Natural killer cell (primary cell): Measurements from ENCODE around the gene SPAG7. TPM values are rescaled to one million over a fixed set of nuclear protein-coding genes. Genes with fewer than 3 reads are reported as not detected.

Experiments
- ATAC-seq, 3 donors: fragments of 150-1000 bp in 2 of 3; fragments of 200-7000 bp in 1 of 3; cut with Tn5 transposase; 1 replicate in 1 of 3; 2 replicates in 2 of 3; pipeline ENCODE4 v1.10.0; 2021; ENCODE audit warnings: mild to moderate bottlenecking in 2 of 3, moderate library complexity in 2 of 3
- DNase-seq, 2 donors: peaks; one replicate each; pipeline versions ENCODE4 v3.0.0 to v3.0.0-alpha.2; 2013 to 2021; ENCODE audit warnings: mixed read lengths in 1 of 2
- H3K27ac ChIP-seq: one replicate; pipeline ENCODE4 v1.5.1; 2013; ENCODE audit warnings: mild to moderate bottlenecking, low read length
- H3K27me3 ChIP-seq: one replicate; pipeline ENCODE4 v1.6.1; 2013; ENCODE audit warnings: low read length; ENCODE audit not compliant: control insufficient read depth, insufficient read depth
- H3K36me3 ChIP-seq: one replicate; pipeline ENCODE4 v1.6.1; 2013; ENCODE audit warnings: low read length; ENCODE audit not compliant: control insufficient read depth, insufficient read depth
- H3K4me1 ChIP-seq: one replicate; pipeline ENCODE4 v1.6.1; 2013; ENCODE audit warnings: low read length; ENCODE audit not compliant: control insufficient read depth, insufficient read depth
- H3K4me3 ChIP-seq: one replicate; pipeline ENCODE4 v1.5.1; 2013; ENCODE audit warnings: low read length
- H3K9me3 ChIP-seq: one replicate; pipeline ENCODE4 v1.6.1; 2013; ENCODE audit warnings: low read length; ENCODE audit not compliant: control insufficient read depth, insufficient read depth
- H3K27ac Mint-ChIP-seq, 2 donors: one replicate each; pipeline ENCODE4 v1.8.0; 2022; ENCODE audit warnings: mild to moderate bottlenecking in 2 of 2, mixed read lengths in 2 of 2, moderate library complexity in 1 of 2
- H3K27me3 Mint-ChIP-seq, 2 donors: one replicate each; pipeline ENCODE4 v1.8.0; 2022; ENCODE audit warnings: low read depth in 2 of 2, mixed read lengths in 2 of 2
- H3K36me3 Mint-ChIP-seq: one replicate; pipeline ENCODE4 v1.8.0; 2022; ENCODE audit warnings: mixed read lengths
- H3K4me1 Mint-ChIP-seq, 2 donors: one replicate each; pipeline ENCODE4 v1.8.0; 2022; ENCODE audit warnings: mixed read lengths in 2 of 2
- H3K4me3 Mint-ChIP-seq: one replicate; pipeline ENCODE4 v1.8.0; 2022; ENCODE audit warnings: mild to moderate bottlenecking, moderate library complexity, mixed read lengths
- H3K9me3 Mint-ChIP-seq, 2 donors: one replicate each; pipeline ENCODE4 v1.8.0; 2022; ENCODE audit warnings: mixed read lengths in 2 of 2
- CTCF ChIP-seq: fragments of 200-600 bp; IDR thresholded peaks from one replicate; pipeline ENCODE4 v1.8.0; 2022; ENCODE audit warnings: antibody characterized with exemption
- WGBS: methylation state at CpG from one replicate; pipeline ENCODE4 v1.1.7; 2013; ENCODE audit warnings: missing lambda C conversion rate; ENCODE audit not compliant: insufficient coverage; 5-methylcytosine and 5-hydroxymethylcytosine counted together
- intact Hi-C: fragments of 100-400 bp; cut with micrococcal nuclease; formaldehyde crosslinking; loops from one replicate; pipeline ENCODE4 v1.14.2; 2022
- total RNA-seq, 4 donors: library from RNA; stranded (reverse); fragments of 120-200 nt in 1 of 4; gene quantifications; one replicate each; pipeline versions ENCODE4 v1.2.3 to v1.2.4, GENCODE V29; 2013 to 2022

SPAG7 gene
- total RNA-seq, 3 donors from 2014 or later (not counting 1 experiment from before 2014, with no cell fraction given), result 45.7 to 60.2 (median 59.6) TPM

GRCh38 chr17:4980644-4981216 is 13.1 kb upstream of the SPAG7 start:
- DNase-seq, result peak in 1 of 2 donors; percentile 85
- H3K27ac Mint-ChIP-seq, result peak overlapping the region; percentile 33 to 50
- H3K9me3 ChIP-seq, result no peaks in the 10 kb centered on the region
- H3K27me3 Mint-ChIP-seq, result no peaks in the 10 kb centered on the region
- peaks cover 9 to 19% of the 10 kb centered on the region in 2 donors for H3K4me1 Mint-ChIP-seq
- peak; percentile 70 to 92 (median 83) for ATAC-seq
- no peaks in the 10 kb centered on the region for H3K9me3 Mint-ChIP-seq
- no peak overlapping the region for H3K4me3 Mint-ChIP-seq
- peaks cover 26% of the 10 kb centered on the region for H3K4me1 ChIP-seq
- intact Hi-C loops, result loop anchor here (1.0 kb wide), 1 partner anchor 82 kb away; no protein-coding TSS in a partner anchor
- H3K4me3 ChIP-seq, result no peak overlapping the region
- no peaks in the 10 kb centered on the region for H3K27me3 ChIP-seq
- TF ChIP-seq CTCF, result peak; percentile 80
- 43% methylated on average over 4 of the region's 6 CpGs for whole genome bisulfite sequencing
- peaks cover 45% of the 10 kb centered on the region for H3K36me3 ChIP-seq
- no peak overlapping the region for H3K27ac ChIP-seq
- peaks cover 6% of the 10 kb centered on the region for H3K36me3 Mint-ChIP-seq

- Histone ChIP-seq H3K27me3 (no peaks in the 10 kb centered on the region), H3K36me3 (peaks cover 54% of the 10 kb centered on the region), H3K4me1 (peaks cover 24% of the 10 kb centered on the region), H3K4me3 (no peak overlapping the region), H3K9me3 (no peaks in the 10 kb centered on the region), H3K27ac (no peak overlapping the region)
- no peak overlapping the region for H3K27ac Mint-ChIP-seq
- peaks cover 6% of the 10 kb centered on the region for H3K36me3 Mint-ChIP-seq
- TF ChIP-seq CTCF, result no peak
- no peaks in the 10 kb centered on the region for H3K9me3 Mint-ChIP-seq
- H3K4me3 Mint-ChIP-seq, result no peak overlapping the region
- intact Hi-C loops, result no loop called here
- H3K27me3 Mint-ChIP-seq, result no peaks in the 10 kb centered on the region
- DNase-seq (no peak), ATAC-seq (no peak)
- H3K4me1 Mint-ChIP-seq, result peaks cover 8 to 31% of the 10 kb centered on the region in 2 donors
Measured at GRCh38 chr17:4978726-4979125, 11.1 kb upstream of the SPAG7 start.

- Mint-ChIP-seq H3K4me1 (peaks cover 0 to 14% of the 10 kb centered on the region in 2 donors), H3K4me3 (no peak overlapping the region), H3K9me3 (no peaks in the 10 kb centered on the region), H3K27me3 (no peaks in the 10 kb centered on the region), H3K36me3 (no peaks in the 10 kb centered on the region), H3K27ac (no peak overlapping the region)
- Histone ChIP-seq H3K4me3 (no peak overlapping the region), H3K27ac (no peak overlapping the region), H3K9me3 (no peaks in the 10 kb centered on the region), H3K4me1 (peaks cover 14% of the 10 kb centered on the region), H3K27me3 (no peaks in the 10 kb centered on the region), H3K36me3 (peaks cover 64% of the 10 kb centered on the region)
- intact Hi-C loops, result no loop called here
- DNase-seq (no peak), ATAC-seq (no peak)
- TF ChIP-seq CTCF, result no peak
- 91% methylated on average over 9 of the region's 9 CpGs for WGBS
Measured at GRCh38 chr17:4974115-4974670, 6.6 kb upstream of the SPAG7 start.
